CD14-positive monocyte (primary cell): ENCODE data around the gene ZBTB49. TPM values are rescaled to one million over a fixed set of nuclear protein-coding genes. Genes with fewer than 3 reads are reported as not detected.

Experiments
- DNase-seq, 3 donors: peaks; one replicate each; pipeline ENCODE4 v3.0.0-alpha.2; 2011 to 2022
- H2AFZ ChIP-seq: 2 replicates; pipeline ENCODE4 v1.6.0; 2012; ENCODE audit warnings: mild to moderate bottlenecking, low read depth, low read length, inconsistent platforms; ENCODE audit not compliant: insufficient read depth, poor library complexity, severe bottlenecking
- H3K27ac ChIP-seq, 2 donors: 1 replicate in 1 of 2; 2 replicates in 1 of 2; pipeline ENCODE4 v1.5.1; 2012 to 2013; ENCODE audit warnings: low read length in 2 of 2, control low read depth in 1 of 2, inconsistent platforms in 1 of 2, low read depth in 1 of 2, mild to moderate bottlenecking in 1 of 2
- H3K27me3 ChIP-seq, 2 donors: one replicate each; pipeline versions ENCODE4 v1.6.0 to v1.6.1; 2011 to 2013; ENCODE audit warnings: low read length in 2 of 2; ENCODE audit not compliant: control insufficient read depth in 2 of 2, insufficient read depth in 2 of 2
- H3K36me3 ChIP-seq, 2 donors: replicated peaks in 1 of 2; 1 replicate in 1 of 2; 2 replicates in 1 of 2; pipeline versions ENCODE4 v1.5.1 to v1.6.1; 2012 to 2013; ENCODE audit warnings: low read length in 2 of 2, control low read depth in 1 of 2, inconsistent platforms in 1 of 2, mild to moderate bottlenecking in 1 of 2; ENCODE audit not compliant: insufficient read depth in 2 of 2, control insufficient read depth in 1 of 2
- H3K4me1 ChIP-seq, 2 donors: 1 replicate in 1 of 2; 2 replicates in 1 of 2; pipeline versions ENCODE4 v1.5.1 to v1.6.1; 2012 to 2013; ENCODE audit warnings: low read length in 2 of 2, control low read depth in 1 of 2, inconsistent platforms in 1 of 2, mild to moderate bottlenecking in 1 of 2, moderate library complexity in 1 of 2; ENCODE audit not compliant: insufficient read depth in 2 of 2, control insufficient read depth in 1 of 2
- H3K4me2 ChIP-seq: replicated peaks from 2 replicates; pipeline ENCODE3; 2012; ENCODE audit warnings: low read length, moderate library complexity, mild to moderate bottlenecking; ENCODE audit not compliant: poor library complexity, severe bottlenecking; ENCODE audit errors: extremely low read depth
- H3K4me3 ChIP-seq, 3 experiments: fragments of 200-600 bp in 1 of 3; sonication (generic) in 1 of 3; replicated peaks in 1 of 3; 1 replicate in 2 of 3; 2 replicates in 1 of 3; pipeline ENCODE4 v1.5.1; 2011 to 2013; ENCODE audit warnings: low read length in 3 of 3, mild to moderate bottlenecking in 3 of 3, control low read depth in 2 of 3, low read depth in 2 of 3, inconsistent platforms in 1 of 3, moderate library complexity in 1 of 3
- H3K79me2 ChIP-seq: 2 replicates; pipeline ENCODE4 v1.6.0; 2012; ENCODE audit warnings: mild to moderate bottlenecking, control low read depth, inconsistent platforms, low read length, moderate library complexity; ENCODE audit not compliant: insufficient read depth
- H3K9ac ChIP-seq: 2 replicates; pipeline ENCODE4 v1.6.0; 2017; ENCODE audit warnings: low read length, mild to moderate bottlenecking; ENCODE audit not compliant: insufficient read depth, poor library complexity, severe bottlenecking
- H3K9me3 ChIP-seq, 2 donors: replicated peaks in 1 of 2; 1 replicate in 1 of 2; 2 replicates in 1 of 2; pipeline versions ENCODE4 v1.5.1 to v1.6.1; 2012 to 2013; ENCODE audit warnings: low read length in 2 of 2, control low read depth in 1 of 2; ENCODE audit not compliant: control insufficient read depth in 1 of 2, insufficient read depth in 1 of 2
- H4K20me1 ChIP-seq: 2 replicates; pipeline ENCODE4 v1.6.0; 2012; ENCODE audit warnings: mild to moderate bottlenecking, low read length, control low read depth, moderate library complexity; ENCODE audit not compliant: insufficient read depth
- H3K27ac Mint-ChIP-seq, 7 donors: one replicate each; pipeline ENCODE4 v1.8.0; 2020; ENCODE audit warnings: mild to moderate bottlenecking in 7 of 7, mixed read lengths in 7 of 7, moderate library complexity in 6 of 7, inconsistent platforms in 2 of 7
- H3K27me3 Mint-ChIP-seq, 3 donors: one replicate each; pipeline ENCODE4 v1.8.0; 2021 to 2022; ENCODE audit warnings: low read depth in 3 of 3, mild to moderate bottlenecking in 3 of 3, mixed read lengths in 3 of 3, moderate library complexity in 3 of 3, inconsistent platforms in 1 of 3
- H3K36me3 Mint-ChIP-seq, 2 donors: one replicate each; pipeline ENCODE4 v1.8.0; 2020; ENCODE audit warnings: mixed read lengths in 2 of 2, inconsistent platforms in 1 of 2, mild to moderate bottlenecking in 1 of 2
- H3K4me1 Mint-ChIP-seq: one replicate; pipeline ENCODE4 v1.8.0; 2020; ENCODE audit warnings: mild to moderate bottlenecking, mixed read lengths
- H3K4me3 Mint-ChIP-seq, 2 donors: one replicate each; pipeline ENCODE4 v1.8.0; 2020; ENCODE audit warnings: mild to moderate bottlenecking in 2 of 2, mixed read lengths in 2 of 2, moderate library complexity in 1 of 2
- H3K9me3 Mint-ChIP-seq, 7 donors: one replicate each; pipeline ENCODE4 v1.8.0; 2020 to 2022; ENCODE audit warnings: mixed read lengths in 7 of 7, mild to moderate bottlenecking in 6 of 7, moderate library complexity in 6 of 7, inconsistent platforms in 2 of 7
- WGBS: methylation state at CpG from one replicate; pipeline ENCODE4 v1.1.5; 2013; ENCODE audit warnings: missing lambda C conversion rate; ENCODE audit not compliant: insufficient coverage; 5-methylcytosine and 5-hydroxymethylcytosine counted together
- intact Hi-C, 2 donors: fragments of 100-400 bp; cut with micrococcal nuclease; formaldehyde crosslinking; loops; one replicate each; pipeline versions ENCODE4 v1.15.0 to v1.15.1; 2023
- polyA plus RNA-seq, 3 donors: library from polyadenylated mRNA; depleted of rRNA in 1 of 3; unstranded in 2 of 3; stranded (reverse) in 1 of 3; fragments of 300-500 nt in 2 of 3; fragments of >200 nt in 1 of 3; fragmentation: Illumina TruSeq in 2 of 3; gene quantifications; 1 replicate in 2 of 3; 2 replicates in 1 of 3; pipeline ENCODE4 v1.2.3, GENCODE V29; 2012 to 2021
- TF ChIP-seq, protein P1 (sequence below): fragments of 200-600 bp; IDR thresholded peaks from one replicate; pipeline ENCODE4 v1.8.0; 2022; ENCODE audit warnings: antibody characterized with exemption, mild to moderate bottlenecking

The ZBTB49 gene
- polyA plus RNA-seq, 3 donors = 1.4 to 3.8 (median 1.7) TPM

DNA sequence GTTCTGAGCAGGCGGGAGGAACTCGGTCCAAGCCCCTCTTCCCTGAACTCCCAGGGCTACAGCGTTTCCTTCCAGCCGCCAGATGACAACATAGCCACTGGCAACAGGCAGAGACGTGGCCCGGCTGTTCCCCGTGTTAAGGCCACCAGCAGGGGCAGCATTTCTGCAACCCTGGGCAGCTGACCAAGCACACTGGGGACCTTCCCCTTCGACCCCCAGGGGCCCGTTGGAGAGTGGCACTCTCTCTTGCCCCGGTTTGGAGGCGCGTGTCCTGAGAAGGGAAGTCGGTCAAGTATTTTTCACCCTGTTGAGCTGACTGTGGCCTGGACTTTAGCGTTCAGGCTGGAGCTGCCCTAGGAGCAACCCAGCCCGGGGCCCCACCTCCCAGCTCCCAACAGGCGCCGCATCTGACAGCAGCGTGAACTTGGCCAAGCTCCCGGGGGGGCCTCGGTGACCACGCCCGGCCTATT is 37.6 kb downstream of the ZBTB49 start:
- H3K36me3 Mint-ChIP-seq = peaks cover 1 to 2% of the 10 kb centered on the region in 2 donors
- H3K4me3 Mint-ChIP-seq = no peak overlapping the region
- Histone ChIP-seq H3K9me3 (no peaks in the 10 kb centered on the region), H3K4me1 (no peaks in the 10 kb centered on the region), H3K4me2 (no peak overlapping the region), H3K27ac (no peak overlapping the region), H4K20me1 (no peaks in the 10 kb centered on the region), H3K4me3 (no peak overlapping the region), H3K9ac (no peak overlapping the region), H3K27me3 (no peaks in the 10 kb centered on the region), H2AFZ (no peak overlapping the region), H3K36me3 (peaks cover 0 to 2% of the 10 kb centered on the region in 2 donors), H3K79me2 (no peaks in the 10 kb centered on the region)
- no peaks in the 10 kb centered on the region for H3K4me1 Mint-ChIP-seq
- WGBS = 24% methylated on average over 14 of the region's 22 CpGs
- intact Hi-C loops = no loop called here
- H3K27me3 Mint-ChIP-seq = peaks cover 0 to 9% (median 3%) of the 10 kb centered on the region in 3 donors
- DNase-seq = peak; percentile 2 to 10 (median 3)
- TF ChIP-seq, protein P1, sequence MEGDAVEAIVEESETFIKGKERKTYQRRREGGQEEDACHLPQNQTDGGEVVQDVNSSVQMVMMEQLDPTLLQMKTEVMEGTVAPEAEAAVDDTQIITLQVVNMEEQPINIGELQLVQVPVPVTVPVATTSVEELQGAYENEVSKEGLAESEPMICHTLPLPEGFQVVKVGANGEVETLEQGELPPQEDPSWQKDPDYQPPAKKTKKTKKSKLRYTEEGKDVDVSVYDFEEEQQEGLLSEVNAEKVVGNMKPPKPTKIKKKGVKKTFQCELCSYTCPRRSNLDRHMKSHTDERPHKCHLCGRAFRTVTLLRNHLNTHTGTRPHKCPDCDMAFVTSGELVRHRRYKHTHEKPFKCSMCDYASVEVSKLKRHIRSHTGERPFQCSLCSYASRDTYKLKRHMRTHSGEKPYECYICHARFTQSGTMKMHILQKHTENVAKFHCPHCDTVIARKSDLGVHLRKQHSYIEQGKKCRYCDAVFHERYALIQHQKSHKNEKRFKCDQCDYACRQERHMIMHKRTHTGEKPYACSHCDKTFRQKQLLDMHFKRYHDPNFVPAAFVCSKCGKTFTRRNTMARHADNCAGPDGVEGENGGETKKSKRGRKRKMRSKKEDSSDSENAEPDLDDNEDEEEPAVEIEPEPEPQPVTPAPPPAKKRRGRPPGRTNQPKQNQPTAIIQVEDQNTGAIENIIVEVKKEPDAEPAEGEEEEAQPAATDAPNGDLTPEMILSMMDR = peak; percentile 49
- no peak overlapping the region for H3K27ac Mint-ChIP-seq
- peaks cover 0 to 6% (median 3%) of the 10 kb centered on the region in 7 donors for H3K9me3 Mint-ChIP-seq

DNA sequence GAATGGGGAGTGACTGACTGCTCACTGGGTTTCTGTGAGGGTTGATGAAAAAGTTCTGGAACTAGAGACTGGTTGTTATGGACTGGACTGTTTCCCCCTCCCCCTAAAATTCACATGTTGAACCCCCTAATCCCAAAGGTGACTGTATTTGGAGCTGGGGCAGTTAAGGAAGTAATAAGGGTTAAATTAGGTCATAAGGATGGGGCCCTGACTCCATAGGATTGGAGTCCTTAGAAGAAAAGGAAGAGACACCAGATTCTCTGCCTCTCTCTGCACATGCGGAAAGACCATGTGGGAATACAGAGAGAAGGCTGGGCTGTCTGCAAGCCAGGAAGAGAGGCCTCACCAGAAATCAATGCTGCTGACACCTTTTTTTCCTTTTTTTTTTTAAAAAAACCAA is 38.2 kb downstream of the ZBTB49 start:
- Histone ChIP-seq H3K27ac (no peak overlapping the region), H3K4me3 (no peak overlapping the region), H2AFZ (no peak overlapping the region), H3K9ac (no peak overlapping the region), H3K79me2 (no peaks in the 10 kb centered on the region), H3K27me3 (no peaks in the 10 kb centered on the region), H4K20me1 (no peaks in the 10 kb centered on the region), H3K9me3 (no peaks in the 10 kb centered on the region), H3K4me1 (no peaks in the 10 kb centered on the region), H3K4me2 (no peak overlapping the region), H3K36me3 (no peaks in the 10 kb centered on the region)
- peaks cover 0 to 6% (median 3%) of the 10 kb centered on the region in 7 donors for H3K9me3 Mint-ChIP-seq
- H3K4me3 Mint-ChIP-seq = no peak overlapping the region
- no peak overlapping the region for H3K27ac Mint-ChIP-seq
- TF ChIP-seq, protein P1 = no peak
- no peaks in the 10 kb centered on the region for H3K4me1 Mint-ChIP-seq
- no peaks in the 10 kb centered on the region for H3K36me3 Mint-ChIP-seq
- WGBS = no CpG with 5 or more reads among the region's 1 CpG
- no peak for DNase-seq
- H3K27me3 Mint-ChIP-seq = peaks cover 0 to 9% (median 3%) of the 10 kb centered on the region in 3 donors
- intact Hi-C loops = no loop called here
